Adrenal gland (tissue), 12 donors: ENCODE data around the gene MYO9B. TPM values are rescaled to one million over a fixed set of nuclear protein-coding genes. Genes with fewer than 3 reads are reported as not detected.
"Not testable (repeated sequence)": the region's sequence is repeated elsewhere in the genome, so short reads cannot be mapped to it uniquely, and the experiment has no call there.

ENCODE experiments used
- DNase-seq, 7 donors: peaks; one replicate each; pipeline ENCODE4 v3.0.0-alpha.2; 2019 to 2020
- H3K27ac ChIP-seq, 5 donors: fragments of 200-600 bp; sonication (generic) in 4 of 5; 1 replicate in 3 of 5; 2 replicates in 2 of 5; pipeline versions ENCODE4 v1.5.1 to v1.8.0; 2016 to 2020; ENCODE audit warnings: mild to moderate bottlenecking in 1 of 5
- H3K27me3 ChIP-seq: fragments of 200-600 bp; 2 replicates; pipeline ENCODE4 v1.8.0; 2021
- H3K36me3 ChIP-seq, 2 donors: fragments of 200-600 bp; replicated peaks in 1 of 2; 1 replicate in 1 of 2; 2 replicates in 1 of 2; pipeline versions ENCODE4 v1.5.1 to v1.8.0; 2018 to 2022
- H3K4me1 ChIP-seq, 2 donors: fragments of 200-600 bp; replicated peaks in 1 of 2; 1 replicate in 1 of 2; 2 replicates in 1 of 2; pipeline versions ENCODE4 v1.5.1 to v1.8.0; 2018 to 2021
- H3K4me3 ChIP-seq, 4 donors: fragments of 200-600 bp; sonication (generic) in 3 of 4; one replicate each; pipeline ENCODE4 v1.5.1; 2016 to 2018
- H3K9me3 ChIP-seq, 3 donors: fragments of 200-600 bp; sonication (generic) in 1 of 3; replicated peaks in 1 of 3; 1 replicate in 2 of 3; 2 replicates in 1 of 3; pipeline versions ENCODE4 v1.5.1 to v1.8.0; 2016 to 2021
- POLR2A ChIP-seq, 2 donors: fragments of 450-650 bp; IDR thresholded peaks; one replicate each; pipeline ENCODE4 v1.6.1; 2017; ENCODE audit warnings: antibody characterized with exemption in 2 of 2, mild to moderate bottlenecking in 2 of 2, moderate library complexity in 1 of 2
- WGBS, 4 donors: extraction: QIAGEN DNeasy Blood & Tissue Kit in 2 of 4; methylation state at CpG; one replicate each; pipeline versions ENCODE4 v1.1.5 to v1.1.7; 2013 to 2017; 5-methylcytosine and 5-hydroxymethylcytosine counted together
- intact Hi-C, 2 donors: fragments of 100-400 bp; cut with DNase I; formaldehyde crosslinking; loops; one replicate each; pipeline versions ENCODE4 v1.14.1 to v1.15.0; 2022 to 2023
- polyA plus RNA-seq, 3 donors: library from polyadenylated mRNA; stranded (reverse); fragments of 200-250 nt in 2 of 3; fragments of 350-450 nt in 1 of 3; fragmentation: Illumina TruSeq in 1 of 3; extraction: RNeasy Lipid Tissue Mini Kit (QIAGEN cat#74804) in 1 of 3; gene quantifications; one replicate each; pipeline ENCODE4 v1.2.3, GENCODE V29; 2013 to 2014
- total RNA-seq, 9 donors: library from RNA; depleted of rRNA in 4 of 9; stranded (reverse); fragments of >200 nt in 4 of 9; fragments of 120-200 nt in 1 of 9; fragmentation: NEBNext Ultra II Directional in 1 of 9; extraction: Animal tissue kit (Norgen Biotek cat#: 25700) in 1 of 9; gene quantifications; one replicate each; pipeline versions ENCODE4 v1.1.0 to v1.2.4, GENCODE V29; 2013 to 2023
- TF ChIP-seq, protein P1 (sequence below), 6 experiments: fragments of 450-650 bp in 4 of 6; fragments of 200-600 bp in 2 of 6; sonication (generic) in 1 of 6; IDR thresholded peaks; 1 replicate in 5 of 6; 2 replicates in 1 of 6; pipeline versions ENCODE4 v1.5.1 to v1.8.0; 2016 to 2021; ENCODE audit warnings: antibody characterized with exemption in 6 of 6, mild to moderate bottlenecking in 2 of 6, moderate library complexity in 1 of 6
- donor health status: healthy with polysubstance abuse.
- donor health status: Bipolar disorder and iron deficiency.
- donor health status: DM: yes; HTN: yes; CAD: no.
- donor health status: DM: no; HTN: no; CAD: no.
- donor health status: DM: no; HTN: no; CAD: no.
- donor health status: DM: yes; HTN: yes; CAD: no.

Gene MYO9B
- total and polyA plus RNA-seq, 12 donors: 23.6 to 236 (median 86.3) TPM

DNA sequence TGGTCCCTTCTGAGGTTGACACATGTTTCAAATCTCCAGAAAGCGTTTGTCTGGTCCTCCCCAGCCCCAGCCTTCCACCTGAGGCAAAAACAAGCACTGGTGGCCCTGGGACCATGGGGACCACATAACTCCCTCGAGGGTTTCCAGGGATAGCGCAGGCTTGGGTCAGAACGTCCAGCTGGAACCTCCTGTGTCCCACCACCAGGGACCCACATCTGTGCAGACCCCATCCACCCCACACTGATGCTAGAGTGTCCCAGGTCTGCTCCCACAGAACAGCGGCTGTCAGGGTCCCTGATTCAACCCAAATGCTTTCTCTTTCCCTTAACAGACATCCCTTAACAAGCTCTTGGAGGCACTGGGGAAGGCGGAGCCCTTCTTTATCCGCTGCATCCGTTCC is 110.0 kb downstream of the MYO9B start:
- intact Hi-C loops: no loop called here
- WGBS, 4 donors: 70 to 94% (median 90%) methylated on average over 6 to 8 of the region's 8 CpGs

GRCh38 chr19:17191736-17192135 is 116.2 kb downstream of the MYO9B start:
- WGBS, 4 donors: 79 to 98% (median 90%) methylated on average over 6 of the region's 6 CpGs
- DNase-seq, H3K27ac ChIP-seq, H3K4me3 ChIP-seq, H3K4me1 ChIP-seq, H3K9me3 ChIP-seq, intact Hi-C loops, H3K27me3 ChIP-seq: not testable (repeated sequence)
- H3K36me3 ChIP-seq: peaks cover 0 to 80% of the 10 kb centered on the region in 2 donors

More for the DNA sequence above, 110.0 kb downstream of the MYO9B start:
- no peaks in the 10 kb centered on the region for H3K4me1 ChIP-seq
- H3K27ac ChIP-seq: no peak overlapping the region
- no peaks in the 10 kb centered on the region for H3K9me3 ChIP-seq
- TF ChIP-seq POLR2A (IDR thresholded peaks at IDR 0.05): no peak
- TF ChIP-seq, protein P1, sequence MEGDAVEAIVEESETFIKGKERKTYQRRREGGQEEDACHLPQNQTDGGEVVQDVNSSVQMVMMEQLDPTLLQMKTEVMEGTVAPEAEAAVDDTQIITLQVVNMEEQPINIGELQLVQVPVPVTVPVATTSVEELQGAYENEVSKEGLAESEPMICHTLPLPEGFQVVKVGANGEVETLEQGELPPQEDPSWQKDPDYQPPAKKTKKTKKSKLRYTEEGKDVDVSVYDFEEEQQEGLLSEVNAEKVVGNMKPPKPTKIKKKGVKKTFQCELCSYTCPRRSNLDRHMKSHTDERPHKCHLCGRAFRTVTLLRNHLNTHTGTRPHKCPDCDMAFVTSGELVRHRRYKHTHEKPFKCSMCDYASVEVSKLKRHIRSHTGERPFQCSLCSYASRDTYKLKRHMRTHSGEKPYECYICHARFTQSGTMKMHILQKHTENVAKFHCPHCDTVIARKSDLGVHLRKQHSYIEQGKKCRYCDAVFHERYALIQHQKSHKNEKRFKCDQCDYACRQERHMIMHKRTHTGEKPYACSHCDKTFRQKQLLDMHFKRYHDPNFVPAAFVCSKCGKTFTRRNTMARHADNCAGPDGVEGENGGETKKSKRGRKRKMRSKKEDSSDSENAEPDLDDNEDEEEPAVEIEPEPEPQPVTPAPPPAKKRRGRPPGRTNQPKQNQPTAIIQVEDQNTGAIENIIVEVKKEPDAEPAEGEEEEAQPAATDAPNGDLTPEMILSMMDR (IDR thresholded peaks at IDR 0.05): no peak
- H3K36me3 ChIP-seq: peaks cover 0 to 66% of the 10 kb centered on the region in 2 donors
- H3K27me3 ChIP-seq: no peaks in the 10 kb centered on the region
- no peak for DNase-seq
- H3K4me3 ChIP-seq: no peak overlapping the region

DNA sequence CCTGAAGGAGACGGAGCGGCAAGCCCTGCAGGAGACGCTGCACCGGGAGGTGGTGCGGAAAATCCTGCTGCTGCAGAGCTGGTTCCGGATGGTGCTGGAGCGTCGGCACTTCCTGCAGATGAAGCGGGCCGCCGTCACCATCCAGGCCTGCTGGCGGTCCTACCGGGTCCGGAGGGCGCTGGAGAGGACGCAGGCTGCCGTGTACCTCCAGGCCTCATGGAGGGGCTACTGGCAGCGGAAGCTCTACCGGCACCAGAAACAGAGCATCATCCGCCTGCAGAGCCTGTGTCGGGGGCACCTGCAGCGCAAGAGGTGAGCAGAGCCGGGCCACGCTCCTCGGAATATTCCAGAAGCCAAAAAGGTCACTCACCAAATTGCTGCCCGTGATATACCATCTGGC is 117.2 kb downstream of the MYO9B start:
- Histone ChIP-seq H3K4me3 (no peak overlapping the region), H3K9me3 (no peaks in the 10 kb centered on the region), H3K36me3 (peaks cover 0 to 81% of the 10 kb centered on the region in 2 donors), H3K27me3 (no peaks in the 10 kb centered on the region), H3K27ac (no peak overlapping the region), H3K4me1 (no peaks in the 10 kb centered on the region)
- intact Hi-C loops: no loop called here
- DNase-seq: no peak
- 96 to 99% (median 98%) methylated on average over 8 to 26 of the region's 26 CpGs for WGBS, 4 donors
- no peak for TF ChIP-seq POLR2A (IDR thresholded peaks at IDR 0.05)
- TF ChIP-seq, protein P1 (IDR thresholded peaks at IDR 0.05): no peak

- 92 to 97% (median 96%) methylated on average over 16 of the region's 16 CpGs for WGBS, 4 donors
- Histone ChIP-seq H3K4me3 (no peak overlapping the region), H3K4me1 (no peaks in the 10 kb centered on the region), H3K9me3 (no peaks in the 10 kb centered on the region), H3K27ac (no peak overlapping the region), H3K27me3 (no peaks in the 10 kb centered on the region), H3K36me3 (peaks cover 0 to 79% of the 10 kb centered on the region in 2 donors)
- no peak for TF ChIP-seq POLR2A (IDR thresholded peaks at IDR 0.05)
- TF ChIP-seq, protein P1 (IDR thresholded peaks at IDR 0.05): no peak
- DNase-seq: no peak
- intact Hi-C loops: no loop called here
These were observed 119.0 kb downstream of the MYO9B start for GRCh38 chr19:17194608-17195007.

DNA sequence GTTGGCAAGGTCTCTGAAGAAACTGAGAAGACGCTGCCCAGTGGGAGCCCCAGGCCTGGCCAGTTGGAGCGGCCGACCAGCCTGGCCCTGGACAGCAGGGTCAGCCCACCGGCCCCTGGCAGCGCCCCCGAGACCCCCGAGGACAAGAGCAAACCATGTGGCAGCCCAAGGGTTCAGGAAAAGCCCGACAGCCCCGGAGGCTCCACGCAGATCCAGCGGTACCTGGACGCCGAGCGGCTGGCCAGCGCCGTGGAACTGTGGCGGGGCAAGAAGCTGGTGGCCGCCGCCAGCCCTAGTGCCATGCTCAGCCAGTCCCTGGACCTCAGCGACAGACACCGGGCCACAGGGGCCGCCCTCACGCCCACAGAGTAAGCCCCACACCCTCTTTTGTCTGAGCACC is 119.5 kb downstream of the MYO9B start:
- no peak overlapping the region for H3K4me3 ChIP-seq

More for the DNA sequence above, 119.5 kb downstream of the MYO9B start:
- intact Hi-C loops: no loop called here
- H3K36me3 ChIP-seq: peaks cover 0 to 81% of the 10 kb centered on the region in 2 donors
- TF ChIP-seq POLR2A (IDR thresholded peaks at IDR 0.05): no peak
- TF ChIP-seq, protein P1 (IDR thresholded peaks at IDR 0.05): no peak
- DNase-seq: no peak
- no peaks in the 10 kb centered on the region for H3K27me3 ChIP-seq
- no peaks in the 10 kb centered on the region for H3K4me1 ChIP-seq
- no peak overlapping the region for H3K27ac ChIP-seq
- 95 to 100% (median 96%) methylated on average over 5 to 23 of the region's 23 CpGs; no CpG with 5 or more reads in 1 of the 4 donors for WGBS, 4 donors
- no peaks in the 10 kb centered on the region for H3K9me3 ChIP-seq
